Esophagus squamous epithelium (tissue), 5 donors: ENCODE results near the gene TMOD1. TPM values are rescaled to one million over a fixed set of nuclear protein-coding genes. Genes with fewer than 3 reads are reported as not detected.

Experiments used
- DNase-seq: peaks from one replicate; lab custom pipeline; 2025; lab: John Stamatoyannopoulos, UW
- H3K27ac ChIP-seq, 4 donors: fragments of 200-600 bp; sonication (generic); one replicate each; pipeline ENCODE4 v1.5.1; 2016 to 2019; ENCODE audit warnings: mild to moderate bottlenecking in 1 of 4
- H3K27me3 ChIP-seq, 4 donors: fragments of 200-600 bp; sonication (generic); 1 replicate in 3 of 4; 2 replicates in 1 of 4; pipeline versions ENCODE4 v1.5.1 to v1.6.0; 2017 to 2021; ENCODE audit warnings: antibody characterized with exemption in 1 of 4
- H3K36me3 ChIP-seq, 3 donors: fragments of 200-600 bp; sonication (generic); one replicate each; pipeline ENCODE4 v1.5.1; 2016 to 2019
- H3K4me1 ChIP-seq, 3 donors: fragments of 200-600 bp; sonication (generic); one replicate each; pipeline ENCODE4 v1.5.1; 2017 to 2019
- H3K4me3 ChIP-seq, 4 donors: fragments of 200-600 bp; sonication (generic); 1 replicate in 3 of 4; 2 replicates in 1 of 4; pipeline ENCODE4 v1.5.1; 2016 to 2019; ENCODE audit warnings: mild to moderate bottlenecking in 2 of 4, moderate library complexity in 1 of 4
- H3K9me3 ChIP-seq, 3 donors: fragments of 200-600 bp; sonication (generic); one replicate each; pipeline ENCODE4 v1.5.1; 2016 to 2019
- CTCF ChIP-seq, 6 experiments: fragments of 450-650 bp in 4 of 6; fragments of 200-600 bp in 2 of 6; sonication (generic) in 2 of 6; IDR thresholded peaks; one replicate each; pipeline ENCODE4 v1.5.1; 2016 to 2019; ENCODE audit warnings: antibody characterized with exemption in 6 of 6, mild to moderate bottlenecking in 4 of 6, moderate library complexity in 4 of 6
- POLR2A ChIP-seq, 4 donors: fragments of 450-650 bp; IDR thresholded peaks; one replicate each; pipeline ENCODE4 v1.6.1; 2017; ENCODE audit warnings: antibody characterized with exemption in 4 of 4, mild to moderate bottlenecking in 4 of 4, moderate library complexity in 3 of 4
- WGBS, 2 donors: methylation state at CpG; one replicate each; pipeline ENCODE4 v1.1.5; 2018; 5-methylcytosine and 5-hydroxymethylcytosine counted together
- intact Hi-C: fragments of 100-400 bp; cut with DNase I; formaldehyde crosslinking; loops from one replicate; pipeline ENCODE4 v1.15.0; 2022
- total RNA-seq, 4 donors: library from RNA; depleted of rRNA; stranded (reverse); fragments of >200 nt; gene quantifications; one replicate each; pipeline ENCODE4 v1.1.0, GENCODE V29; 2016
- donor health status: DM: yes; HTN: yes; CAD: no.

TMOD1 gene
- total RNA-seq, 4 donors from 2014 or later, result 0.15 to 13.4 (median 2.4) TPM

DNA sequence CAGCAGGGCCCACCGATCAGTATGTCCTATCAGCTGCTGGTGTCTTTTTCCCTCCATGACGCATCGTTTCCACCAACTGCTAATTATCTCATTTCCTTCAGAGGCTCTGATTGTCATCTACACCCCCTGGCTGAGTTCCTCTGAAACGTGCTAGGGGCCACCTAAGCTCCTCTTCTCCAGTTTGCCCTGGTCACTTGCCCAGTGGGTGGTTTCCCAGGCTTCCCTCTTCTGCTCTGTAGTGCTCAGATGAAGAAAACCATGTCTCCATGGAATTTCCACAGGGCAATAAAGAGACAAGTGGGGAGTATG is 66.4 kb downstream of the TMOD1 start:
- H3K4me1 ChIP-seq, result peaks cover 7 to 37% (median 22%) of the 10 kb centered on the region in 3 donors
- H3K36me3 ChIP-seq, result peaks cover 0 to 18% (median 0%) of the 10 kb centered on the region in 3 donors
- no peaks in the 10 kb centered on the region for H3K9me3 ChIP-seq
- no peak overlapping the region for H3K27ac ChIP-seq
- 59 to 66% methylated on average over 4 of the region's 4 CpGs for WGBS, 2 donors
- H3K4me3 ChIP-seq, result no peak overlapping the region
- TF ChIP-seq POLR2A (IDR thresholded peaks at IDR 0.05) (no peak), CTCF (IDR thresholded peaks at IDR 0.05) (no peak)
- no peaks in the 10 kb centered on the region for H3K27me3 ChIP-seq
- no peak for DNase-seq
- intact Hi-C loops, result no loop called here

DNA sequence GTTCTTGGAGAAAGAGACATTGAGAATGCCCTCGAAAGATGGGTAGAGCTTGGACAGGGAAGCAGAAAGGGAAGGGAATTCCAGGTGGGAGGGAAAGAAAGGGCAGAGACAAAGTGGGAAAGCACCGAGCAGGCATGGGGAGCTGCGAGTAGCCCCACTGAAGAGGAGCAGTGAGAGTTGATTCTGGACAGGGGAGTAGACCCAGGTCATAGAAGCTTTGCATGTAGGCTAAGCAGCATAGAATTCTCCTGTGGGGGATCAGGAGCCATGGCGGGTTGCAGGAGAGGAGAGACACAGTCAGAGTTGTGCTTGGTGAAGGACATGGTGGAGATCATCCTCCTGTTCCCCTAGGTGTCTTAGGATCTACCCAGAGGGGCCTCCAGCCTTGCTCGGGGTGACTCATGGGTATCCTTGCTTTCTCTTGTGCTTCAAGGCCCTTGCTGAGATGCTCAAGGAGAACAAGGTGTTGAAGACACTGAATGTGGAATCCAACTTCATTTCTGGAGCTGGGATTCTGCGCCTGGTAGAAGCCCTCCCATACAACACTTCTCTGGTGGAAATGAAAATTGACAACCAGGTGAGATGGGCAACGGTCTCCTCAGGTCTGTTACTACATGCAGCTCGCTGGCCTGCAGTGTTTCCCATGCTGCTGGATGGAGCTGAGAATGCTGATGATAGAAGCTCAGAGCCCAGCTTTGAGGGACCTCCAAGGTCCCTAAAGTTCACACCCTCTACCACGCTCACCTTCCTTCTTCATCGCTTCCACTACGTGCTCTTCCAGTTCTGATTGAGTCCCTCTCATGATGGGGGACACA is 67.2 kb downstream of the TMOD1 start:
- no peak for DNase-seq
- WGBS, 2 donors, result 90 to 91% methylated on average over 10 to 11 of the region's 11 CpGs

DNA sequence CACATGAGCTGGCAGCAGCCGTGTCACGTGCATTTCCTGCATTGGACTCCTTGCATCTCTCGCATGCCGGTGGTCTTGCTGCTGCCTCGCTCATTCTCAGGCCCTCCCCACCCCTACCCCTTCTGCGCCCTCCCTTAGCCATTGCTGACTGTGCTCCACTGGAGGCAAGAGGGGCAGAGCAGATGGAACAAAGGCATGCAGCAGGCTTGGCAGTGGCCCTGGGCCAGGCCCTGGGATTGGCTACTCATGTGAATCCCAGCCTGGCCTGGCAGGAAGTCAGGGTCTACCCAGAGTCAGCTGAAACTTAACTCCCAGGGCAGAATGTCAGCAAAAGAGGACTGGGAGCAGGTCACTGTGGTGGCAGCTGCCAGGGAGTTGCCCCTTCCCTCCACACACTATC is 69.4 kb downstream of the TMOD1 start:
- Histone ChIP-seq H3K27me3 (no peaks in the 10 kb centered on the region), H3K4me3 (no peak overlapping the region), H3K27ac (peak overlapping the region in 2 of 4 donors; percentile 25 to 32), H3K9me3 (no peaks in the 10 kb centered on the region), H3K4me1 (peaks cover 0 to 14% (median 0%) of the 10 kb centered on the region in 3 donors), H3K36me3 (peaks cover 0 to 26% (median 0%) of the 10 kb centered on the region in 3 donors)
- intact Hi-C loops, result no loop called here
- no peak for TF ChIP-seq POLR2A (IDR thresholded peaks at IDR 0.05)
- TF ChIP-seq CTCF (IDR thresholded peaks at IDR 0.05), result no peak
- no peak for DNase-seq
- 73 to 79% methylated on average over 5 of the region's 6 CpGs for WGBS, 2 donors

More for the DNA sequence above, 67.2 kb downstream of the TMOD1 start:
- Histone ChIP-seq H3K9me3 (no peaks in the 10 kb centered on the region), H3K27ac (no peak overlapping the region), H3K4me1 (peaks cover 6 to 28% (median 14%) of the 10 kb centered on the region in 3 donors), H3K4me3 (no peak overlapping the region), H3K27me3 (no peaks in the 10 kb centered on the region), H3K36me3 (peaks cover 0 to 18% (median 0%) of the 10 kb centered on the region in 3 donors)
- intact Hi-C loops, result no loop called here
- TF ChIP-seq POLR2A (IDR thresholded peaks at IDR 0.05) (no peak), CTCF (IDR thresholded peaks at IDR 0.05) (no peak)

GRCh38 chr9:97571664-97572063 is 70.2 kb downstream of the TMOD1 start:
- WGBS, 2 donors, result 67 to 100% methylated on average over 1 of the region's 1 CpG
- Histone ChIP-seq H3K27ac (peak overlapping the region in 1 of 4 donors; percentile 32), H3K36me3 (peaks cover 0 to 26% (median 0%) of the 10 kb centered on the region in 3 donors), H3K4me1 (peaks cover 0 to 14% (median 0%) of the 10 kb centered on the region in 3 donors), H3K4me3 (no peak overlapping the region), H3K27me3 (no peaks in the 10 kb centered on the region), H3K9me3 (no peaks in the 10 kb centered on the region)
- no peak for TF ChIP-seq POLR2A (IDR thresholded peaks at IDR 0.05)
- no peak for DNase-seq
- intact Hi-C loops, result no loop called here

- TF ChIP-seq CTCF (IDR thresholded peaks at IDR 0.05) (no peak), POLR2A (IDR thresholded peaks at IDR 0.05) (no peak)
- no peak for DNase-seq
- peak overlapping the region in 1 of 4 donors; percentile 34 for H3K27ac ChIP-seq
- H3K4me1 ChIP-seq, result peaks cover 0 to 14% (median 0%) of the 10 kb centered on the region in 3 donors
- H3K36me3 ChIP-seq, result peaks cover 0 to 26% (median 0%) of the 10 kb centered on the region in 3 donors
- no peaks in the 10 kb centered on the region for H3K27me3 ChIP-seq
- intact Hi-C loops, result no loop called here
- WGBS, 2 donors, result 66 to 86% methylated on average over 6 of the region's 9 CpGs
- H3K9me3 ChIP-seq, result no peaks in the 10 kb centered on the region
- no peak overlapping the region for H3K4me3 ChIP-seq
Measured at GRCh38 chr9:97572196-97572891, 70.9 kb downstream of the TMOD1 start.
